ENCODE data around the gene SLC6A18. TPM values are rescaled to one million over a fixed set of nuclear protein-coding genes. Genes with fewer than 3 reads are reported as not detected.

Gene SLC6A18
- total RNA-seq, 1 donor from 2014 or later: not detected

- DNase-seq (ENCODE audit: low spot score): no peak
These were observed 37.8 kb upstream of the SLC6A18 start for GRCh38 chr5:1187234-1187949.

DNA sequence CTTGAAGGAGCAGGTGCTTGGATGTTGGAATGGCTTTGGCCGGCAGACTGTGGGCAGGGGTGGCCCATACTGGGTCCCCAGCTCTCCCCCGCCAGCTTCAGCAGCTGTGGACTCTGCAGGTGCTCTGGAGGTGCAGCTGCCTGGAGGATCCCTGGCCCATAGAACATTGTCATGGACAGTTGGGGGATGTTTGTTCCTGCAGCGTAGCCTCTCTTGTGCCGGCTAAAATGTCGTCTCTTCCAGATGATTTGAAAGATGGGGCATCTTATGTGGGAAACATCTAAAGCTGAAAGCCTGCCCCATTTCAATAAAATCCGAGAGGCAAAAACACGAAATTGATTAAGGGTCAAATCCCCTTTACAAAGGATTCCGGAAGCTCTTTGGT, 37.2 kb upstream of the SLC6A18 start:
- DNase-seq (ENCODE audit: low spot score): no peak

DNA sequence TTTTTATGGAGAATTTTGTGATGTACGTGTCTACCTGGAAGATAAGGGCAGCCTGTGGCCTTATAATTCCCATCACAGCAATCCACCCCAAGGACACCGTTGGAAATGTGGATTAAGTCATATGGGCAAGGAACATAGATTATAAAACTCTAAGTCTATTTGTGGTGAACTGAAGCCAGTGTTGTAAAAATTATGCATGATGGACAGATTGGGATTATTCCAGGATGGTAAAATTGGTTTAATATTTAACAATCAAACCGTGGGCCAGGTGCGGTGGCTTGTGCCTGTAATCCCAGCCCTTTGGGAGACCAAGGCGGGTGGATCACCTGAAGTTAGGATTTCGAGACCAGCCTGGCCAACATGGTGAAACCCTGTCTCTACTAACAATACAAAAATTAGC, 36.7 kb upstream of the SLC6A18 start:
- DNase-seq (ENCODE audit: low spot score): no peak

DNA sequence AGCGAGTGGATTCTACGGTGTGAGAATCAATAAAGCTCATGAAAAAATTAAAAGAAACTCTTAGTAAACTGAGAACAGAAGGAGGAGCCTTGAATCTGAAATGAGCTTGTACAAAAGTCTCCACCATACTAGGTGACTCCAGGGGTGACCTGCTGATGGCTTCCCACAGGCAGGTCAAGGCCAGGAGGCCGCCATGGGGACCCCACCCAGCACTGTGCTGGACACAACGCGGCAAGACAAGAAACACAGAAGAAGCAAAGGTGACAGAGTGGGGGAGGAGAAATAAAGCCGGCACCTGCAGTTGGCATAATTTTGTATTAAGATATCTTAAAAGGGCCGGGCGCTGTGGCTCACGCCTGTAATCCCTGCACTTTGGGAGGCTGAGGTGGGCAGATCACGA, 35.9 kb upstream of the SLC6A18 start:
- DNase-seq (ENCODE audit: low spot score): no peak

DNA sequence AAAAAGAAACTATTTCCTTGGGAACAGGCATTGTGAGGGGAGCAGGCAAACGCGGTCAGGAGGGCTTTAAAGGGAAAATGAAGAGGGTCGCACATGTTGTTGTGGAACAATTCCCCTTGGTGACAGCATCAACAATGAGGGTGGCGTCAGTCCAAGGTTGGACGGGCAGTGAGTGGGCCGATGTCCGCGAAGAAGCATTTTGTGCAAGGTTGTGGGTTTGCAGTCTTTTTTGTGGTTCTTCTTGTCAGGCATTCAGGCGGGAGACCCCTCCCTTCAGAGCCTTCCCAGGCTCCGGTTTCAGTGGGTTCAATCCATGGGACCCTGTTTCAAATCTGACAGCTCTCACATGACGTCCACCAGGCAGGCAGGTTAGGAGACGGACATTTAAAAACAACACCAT, 34.9 kb upstream of the SLC6A18 start:
- no peak for DNase-seq (ENCODE audit: low spot score)

DNA sequence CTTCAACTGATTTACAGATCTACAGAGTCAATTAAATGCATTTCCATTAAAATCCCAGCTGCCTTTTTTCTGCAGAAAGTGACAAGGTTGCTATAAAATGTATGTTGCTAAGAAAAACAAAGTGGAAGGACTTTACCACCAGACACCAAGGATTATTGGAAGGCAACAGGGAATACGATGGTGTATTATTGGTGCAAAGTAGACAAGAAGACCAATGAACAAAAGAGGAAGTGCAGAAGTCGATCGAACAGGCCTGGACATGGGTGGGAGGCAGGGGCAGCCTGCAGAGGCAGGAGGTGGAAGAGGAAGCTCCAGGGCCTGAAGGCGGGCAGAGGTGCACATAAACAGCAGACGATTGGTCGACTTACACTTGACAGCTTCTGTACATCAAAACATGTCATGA, 34.3 kb upstream of the SLC6A18 start:
- no peak for DNase-seq (ENCODE audit: low spot score)

DNA sequence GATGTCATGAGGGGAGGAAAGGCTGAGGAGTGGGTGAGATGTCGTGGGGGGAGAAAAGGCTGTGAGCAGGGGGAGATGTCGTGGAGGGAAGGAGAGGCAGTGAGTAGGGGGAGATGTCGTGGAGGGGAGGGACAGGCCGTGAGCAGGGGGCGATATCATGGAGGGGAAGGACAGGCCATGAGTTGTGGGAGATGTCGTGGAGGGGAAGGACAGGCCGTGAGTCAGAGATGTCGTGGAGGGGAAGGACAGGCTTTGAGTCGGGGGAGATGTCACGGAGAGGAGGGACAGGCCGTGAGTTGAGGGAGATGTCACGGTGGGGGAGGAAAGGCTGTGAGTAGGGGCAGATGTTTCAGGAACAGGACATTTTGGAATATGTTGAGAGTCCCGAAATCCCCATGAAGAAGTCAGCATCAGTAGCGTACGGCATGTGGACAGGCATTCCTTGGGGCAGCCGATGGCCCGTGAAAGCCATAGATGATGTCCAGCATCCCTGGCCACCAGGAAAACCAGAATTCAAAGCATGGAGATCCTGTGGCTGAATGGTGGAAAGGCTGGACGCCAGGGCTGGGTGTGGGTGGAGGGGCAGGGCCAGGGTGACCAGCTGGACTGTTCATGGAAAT, 32.1 kb upstream of the SLC6A18 start:
- DNase-seq (ENCODE audit: low spot score): no peak

DNA sequence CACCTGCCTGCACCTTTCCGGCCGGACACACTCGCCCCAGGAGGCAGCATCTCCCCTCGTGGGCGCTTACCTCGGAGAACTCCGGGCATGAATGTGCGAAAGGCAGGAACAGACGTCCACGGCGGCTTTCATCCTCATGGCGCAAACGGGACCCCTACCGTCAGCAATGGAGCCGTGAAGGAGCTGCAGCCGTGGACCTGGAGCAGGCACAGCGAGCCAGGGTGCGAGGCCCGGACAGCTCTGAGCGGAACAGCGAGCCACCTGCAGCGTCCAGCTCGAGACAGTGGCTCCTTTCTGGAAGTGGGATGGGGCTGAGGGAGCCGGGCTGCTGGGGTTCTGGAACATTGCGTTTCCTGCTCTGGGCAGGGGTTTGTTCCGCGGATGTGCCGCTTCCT, 31.6 kb upstream of the SLC6A18 start:
- DNase-seq (ENCODE audit: low spot score): no peak

DNA sequence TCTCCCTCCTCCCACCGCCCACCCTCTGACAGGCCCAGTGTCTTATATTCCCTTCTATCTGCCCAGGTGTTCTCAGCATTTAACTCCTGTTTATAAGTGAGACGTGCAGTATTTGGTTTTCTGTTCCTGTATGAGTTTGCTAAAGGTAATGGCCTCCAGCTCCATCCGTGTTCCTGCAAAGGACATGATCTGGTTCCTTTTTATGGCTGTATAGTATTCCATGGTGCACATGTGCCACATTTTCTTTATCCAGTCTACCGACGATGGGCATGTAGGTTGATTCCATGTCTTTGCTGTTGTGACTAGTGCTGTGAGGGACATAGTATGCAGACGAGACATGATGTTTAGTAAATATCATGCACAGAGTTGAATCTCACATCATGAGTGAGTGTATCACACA, 30.8 kb upstream of the SLC6A18 start:
- no peak for DNase-seq (ENCODE audit: low spot score)

- no peak for DNase-seq (ENCODE audit: low spot score)
These were observed 29.7 kb upstream of the SLC6A18 start for GRCh38 chr5:1195439-1195838.

DNA sequence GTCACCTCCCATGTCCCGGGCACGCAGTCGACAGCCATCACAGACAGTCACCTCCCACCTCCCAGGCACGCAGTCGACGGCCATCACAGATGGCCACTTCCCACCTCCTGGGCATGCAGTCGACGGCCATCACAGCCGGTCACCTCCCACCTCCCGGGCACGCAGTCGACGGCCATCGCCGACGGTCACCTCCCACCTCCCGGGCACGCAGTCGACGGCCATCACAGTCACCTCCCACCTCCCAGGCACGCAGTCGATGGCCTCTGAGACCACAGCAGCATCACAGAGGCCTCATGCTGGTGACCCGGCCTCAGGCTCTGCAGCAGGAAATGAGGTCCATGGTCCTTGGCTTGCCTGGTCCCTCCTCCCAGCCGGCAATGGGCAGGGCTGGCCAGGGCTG, 29.3 kb upstream of the SLC6A18 start:
- no peak for DNase-seq (ENCODE audit: low spot score)

GRCh38 chr5:1196562-1196961, 28.6 kb upstream of the SLC6A18 start:
- DNase-seq (ENCODE audit: low spot score): no peak

DNA sequence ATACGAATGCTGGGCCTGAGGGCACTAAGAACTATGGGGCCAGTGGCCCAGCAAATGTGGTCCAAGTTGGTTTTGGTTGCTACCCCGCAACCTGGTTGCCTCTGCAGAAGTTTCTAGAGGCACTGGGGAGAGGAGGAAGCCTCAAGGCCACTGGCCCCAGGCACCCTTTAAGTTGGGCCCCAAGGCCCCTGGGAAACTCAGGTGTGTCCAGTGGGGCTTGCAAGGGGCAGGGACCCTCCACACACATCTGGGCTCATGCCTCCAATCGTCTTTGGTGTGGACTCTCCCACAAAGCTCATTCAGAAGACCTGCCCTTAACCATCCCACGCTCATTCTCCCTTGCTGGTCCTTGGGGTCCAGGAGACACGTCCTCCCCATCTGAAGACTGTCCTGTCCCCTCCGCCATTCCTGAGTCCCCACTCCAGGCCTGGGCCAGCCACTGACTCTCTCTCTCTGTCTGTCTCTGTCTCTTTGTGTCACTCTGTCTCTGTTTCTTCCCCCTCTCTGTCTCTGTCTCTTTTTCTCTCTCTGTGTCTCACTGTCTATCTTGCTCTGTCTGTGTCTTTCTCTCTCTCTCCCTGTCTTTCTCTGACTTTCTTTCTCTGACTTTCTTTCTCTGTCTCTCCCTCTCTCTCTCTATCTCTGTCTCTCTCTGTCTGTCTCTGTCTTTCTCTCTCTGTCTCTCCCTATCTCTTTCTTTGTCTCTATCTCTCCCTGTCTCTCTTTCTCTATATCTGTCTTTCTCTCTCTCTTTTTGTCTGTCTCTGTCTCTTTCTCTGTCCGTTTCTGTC, 27.1 kb upstream of the SLC6A18 start:
- DNase-seq (ENCODE audit: low spot score): no peak

- no peak for DNase-seq (ENCODE audit: low spot score)
These were observed 25.9 kb upstream of the SLC6A18 start for GRCh38 chr5:1199340-1199648.

DNA sequence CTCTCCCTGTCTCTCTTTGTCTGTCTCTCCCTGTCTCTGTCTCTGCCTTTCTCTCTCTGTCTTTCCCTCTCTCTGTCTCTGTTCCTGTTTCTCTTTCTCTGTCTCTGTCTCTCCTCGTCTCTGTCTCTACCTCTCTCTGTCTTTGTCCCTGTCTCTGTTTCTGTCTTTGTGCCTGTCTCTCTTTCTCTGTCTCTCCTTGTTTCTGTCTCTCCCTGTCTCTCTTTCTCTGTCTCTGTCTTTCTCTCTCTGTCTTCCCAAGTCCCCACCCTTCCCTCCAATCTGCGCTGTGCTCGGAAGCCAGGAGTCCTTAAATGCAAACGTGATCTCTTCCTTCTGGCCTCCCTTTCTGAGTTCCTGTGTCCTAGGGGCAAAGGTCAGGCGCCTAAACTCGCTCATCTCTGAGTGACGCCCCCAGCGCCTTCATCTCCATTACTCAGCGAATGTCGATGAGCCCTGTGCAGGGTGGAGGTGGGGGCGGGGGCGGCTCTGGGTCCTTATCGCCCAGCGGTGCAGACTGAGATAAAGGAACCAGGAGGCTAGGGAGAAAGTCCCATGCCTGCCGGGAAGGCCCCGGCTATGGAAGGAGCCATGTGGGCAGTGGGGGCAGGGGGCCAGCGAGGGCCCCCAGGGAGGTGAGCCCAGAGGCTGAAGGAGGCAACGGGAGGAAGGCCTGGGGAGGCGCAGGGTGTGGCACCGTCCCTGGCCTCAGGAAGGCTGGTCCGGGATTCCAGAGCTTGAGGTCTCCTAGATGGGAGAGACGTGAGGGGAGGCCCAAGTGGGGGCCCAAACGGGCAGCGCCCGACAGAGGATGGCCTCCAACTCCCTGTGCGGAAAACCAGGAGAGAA, 25.3 kb upstream of the SLC6A18 start:
- DNase-seq (ENCODE audit: low spot score): no peak

- no peak for DNase-seq (ENCODE audit: low spot score)
These were observed 24.5 kb upstream of the SLC6A18 start for GRCh38 chr5:1200495-1201326.

GRCh38 chr5:1201327-1202025, 23.7 kb upstream of the SLC6A18 start, which contains the start of gene SLC6A19:
Gene SLC6A19 (plus strand): TSS chr5:1201595. CDS start chr5:1201651, 56 bp downstream.
- peak; percentile 49 for DNase-seq (ENCODE audit: low spot score)

DNA sequence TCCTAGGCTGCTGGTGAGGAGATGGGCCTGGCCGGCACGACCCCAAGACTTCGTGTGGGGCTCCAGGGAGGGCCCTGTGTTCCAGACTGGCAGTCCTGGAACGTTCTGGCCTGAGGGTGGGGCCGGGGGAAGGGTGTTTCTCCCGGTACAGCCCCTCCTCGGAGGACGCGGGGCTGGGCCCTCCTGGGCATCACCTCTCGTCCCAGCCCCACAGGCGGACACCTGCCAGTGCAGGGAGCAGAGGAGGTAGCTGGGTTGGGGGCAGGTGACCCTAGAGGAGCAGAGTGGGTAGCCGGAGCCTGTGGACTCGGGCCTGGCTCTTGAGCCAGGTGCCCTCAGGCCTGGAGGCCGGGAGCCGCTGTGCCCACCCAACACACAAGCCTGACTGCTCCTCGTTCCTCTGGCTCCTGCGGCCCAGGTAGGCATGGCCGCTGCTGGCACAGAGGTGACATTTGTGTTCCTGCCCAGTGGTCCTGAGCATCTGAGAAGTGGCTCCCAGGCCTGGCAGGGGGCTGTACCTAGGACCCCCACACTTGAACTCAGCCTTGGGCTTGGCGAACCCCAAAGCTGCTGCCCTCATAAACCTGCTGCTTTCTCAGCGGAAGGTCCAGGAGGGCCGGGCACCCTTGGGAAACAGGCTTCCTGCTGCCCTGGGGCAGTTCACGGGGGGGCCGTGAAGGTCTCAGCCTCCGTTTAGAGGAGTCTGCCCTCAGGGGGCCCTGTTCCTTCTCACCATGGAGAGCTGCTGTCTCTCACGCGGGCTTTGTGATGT, 23.0 kb upstream of the SLC6A18 start:
- DNase-seq (ENCODE audit: low spot score): no peak

- no peak for DNase-seq (ENCODE audit: low spot score)
These were observed 22.4 kb upstream of the SLC6A18 start for GRCh38 chr5:1202798-1203185.

Measured in mucosa of gallbladder (tissue), 1 donor.